Small intestine (tissue), 7 donors: ENCODE data around the gene KCNN3. TPM values are rescaled to one million over a fixed set of nuclear protein-coding genes. Genes with fewer than 3 reads are reported as not detected.

ENCODE experiments used
- DNase-seq, 2 donors: peaks; one replicate each; pipeline versions ENCODE4 v3.0.0 to v3.0.0-alpha.2; 2013
- FAIRE-seq: peaks from 2 replicates; lab custom pipeline; 2012; peaks lifted over from hg19 to GRCh38; lab: Jason Lieb, UNC
- H3K27ac ChIP-seq, 3 donors: one replicate each; pipeline ENCODE4 v1.5.1; 2013; ENCODE audit warnings: low read length in 2 of 3, mild to moderate bottlenecking in 2 of 3, control low read depth in 1 of 3, inconsistent platforms in 1 of 3, low read depth in 1 of 3, moderate library complexity in 1 of 3
- H3K27me3 ChIP-seq, 3 donors: one replicate each; pipeline ENCODE4 v1.6.1; 2013; ENCODE audit warnings: low read length in 3 of 3, inconsistent platforms in 1 of 3; ENCODE audit not compliant: control insufficient read depth in 3 of 3, insufficient read depth in 3 of 3
- H3K36me3 ChIP-seq, 3 donors: one replicate each; pipeline ENCODE4 v1.6.1; 2013; ENCODE audit warnings: low read length in 3 of 3, inconsistent platforms in 1 of 3, low read depth in 1 of 3, mild to moderate bottlenecking in 1 of 3, moderate library complexity in 1 of 3; ENCODE audit not compliant: control insufficient read depth in 3 of 3, insufficient read depth in 2 of 3
- H3K4me1 ChIP-seq, 3 donors: one replicate each; pipeline ENCODE4 v1.6.1; 2013; ENCODE audit warnings: low read length in 2 of 3, inconsistent platforms in 1 of 3, low read depth in 1 of 3, mild to moderate bottlenecking in 1 of 3, moderate library complexity in 1 of 3; ENCODE audit not compliant: control insufficient read depth in 3 of 3, insufficient read depth in 2 of 3
- H3K4me3 ChIP-seq, 3 donors: one replicate each; pipeline ENCODE4 v1.5.1; 2013; ENCODE audit warnings: low read length in 3 of 3, control low read depth in 1 of 3, inconsistent platforms in 1 of 3, low read depth in 1 of 3, mild to moderate bottlenecking in 1 of 3, moderate library complexity in 1 of 3
- H3K9me3 ChIP-seq, 2 donors: one replicate each; pipeline ENCODE4 v1.6.1; 2013; ENCODE audit warnings: low read depth in 1 of 2, low read length in 1 of 2; ENCODE audit not compliant: control insufficient read depth in 2 of 2, insufficient read depth in 1 of 2
- WGBS, 3 donors: extraction: QIAGEN DNeasy Blood & Tissue Kit; methylation state at CpG; one replicate each; pipeline ENCODE4 v1.1.7; 2013; 5-methylcytosine and 5-hydroxymethylcytosine counted together
- polyA plus RNA-seq, 4 donors: library from polyadenylated mRNA; stranded (reverse) in 3 of 4; unstranded in 1 of 4; fragments of 200-250 nt in 3 of 4; fragments of 120-200 nt in 1 of 4; gene quantifications; one replicate each; pipeline versions ENCODE4 v1.2.1 to v1.2.3, GENCODE V29; 2013
- donor health status: healthy with polysubstance abuse.
- donor health status: control.
- donor health status: control.
- donor health status: Bipolar disorder and iron deficiency.
- donor health status: healthy.

Gene KCNN3
- polyA plus RNA-seq, 4 donors = 0.27 to 1.6 (median 0.94) TPM

- FAIRE-seq (no peak), DNase-seq (no peak)
- Histone ChIP-seq H3K36me3 (no peaks in the 10 kb centered on the region), H3K4me1 (peaks cover 0 to 10% (median 3%) of the 10 kb centered on the region in 3 donors), H3K9me3 (no peaks in the 10 kb centered on the region), H3K4me3 (no peak overlapping the region), H3K27ac (no peak overlapping the region), H3K27me3 (peaks cover 0 to 72% (median 0%) of the 10 kb centered on the region in 3 donors)
- 82 to 83% (median 82%) methylated on average over 12 of the region's 12 CpGs for WGBS, 3 donors
Measured at GRCh38 chr1:154745750-154746425, 124.2 kb downstream of the KCNN3 start.

DNA sequence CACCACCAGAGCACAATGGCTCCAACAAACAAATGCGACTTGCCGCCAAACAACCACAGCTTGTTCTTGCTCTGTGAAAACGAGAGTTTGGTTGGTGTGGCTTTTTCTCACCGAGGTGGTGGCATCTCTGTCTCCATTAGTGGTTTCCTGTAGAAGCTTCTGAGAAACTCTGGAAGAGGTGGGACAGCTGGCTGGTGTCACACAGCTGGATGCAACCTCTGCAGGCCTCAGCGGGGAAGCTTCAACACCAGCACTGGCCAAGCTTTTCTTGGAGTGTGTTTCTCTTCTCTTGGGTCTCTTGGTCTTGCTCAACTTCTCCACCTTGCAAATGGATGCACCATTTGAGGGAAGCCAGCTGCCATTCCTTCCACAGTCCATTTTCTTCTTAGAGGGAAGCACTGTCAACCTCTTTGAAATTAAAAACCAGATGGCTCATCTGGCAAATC lies 124.8 kb downstream of the KCNN3 start:
- Histone ChIP-seq H3K36me3 (no peaks in the 10 kb centered on the region), H3K27ac (no peak overlapping the region), H3K4me1 (peaks cover 0 to 10% (median 3%) of the 10 kb centered on the region in 3 donors), H3K9me3 (no peaks in the 10 kb centered on the region), H3K27me3 (peaks cover 0 to 68% (median 0%) of the 10 kb centered on the region in 3 donors), H3K4me3 (no peak overlapping the region)
- DNase-seq (no peak), FAIRE-seq (no peak)
- WGBS, 3 donors = 46 to 70% (median 48%) methylated on average over 5 of the region's 5 CpGs

DNA sequence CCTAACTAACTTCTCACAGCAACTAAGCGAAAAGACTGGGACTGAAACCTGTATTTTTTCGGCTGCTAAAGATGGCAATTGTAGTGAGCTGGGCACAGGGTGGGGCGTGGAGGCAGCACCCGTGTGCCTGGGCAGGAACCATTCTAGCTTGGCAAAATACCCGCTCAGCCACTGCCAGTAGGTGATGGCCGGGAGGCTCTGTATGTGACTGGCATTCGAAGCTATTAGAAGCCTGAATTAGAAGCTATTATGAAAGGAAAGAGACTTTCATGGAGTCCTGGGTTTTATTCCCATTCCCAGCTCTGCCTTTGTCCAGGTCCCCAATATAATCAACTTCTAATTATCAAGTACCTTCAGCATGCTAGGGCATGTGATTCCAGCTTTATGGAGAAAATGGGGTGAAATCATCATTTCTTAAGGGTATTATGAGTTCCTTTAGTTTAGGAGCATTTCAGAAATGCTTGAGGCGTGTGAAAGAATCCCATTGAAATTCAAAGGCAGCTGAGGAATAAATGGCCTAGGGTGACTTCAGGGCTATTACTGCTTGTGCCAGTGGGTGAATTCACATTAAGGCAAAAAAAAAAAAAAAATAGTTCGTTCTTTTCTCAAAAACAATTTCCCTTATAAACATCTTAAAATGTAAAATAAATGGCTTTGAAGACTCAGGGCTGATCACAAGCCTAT lies 125.6 kb downstream of the KCNN3 start:
- H3K4me1 ChIP-seq = peaks cover 0 to 10% (median 3%) of the 10 kb centered on the region in 3 donors
- H3K4me3 ChIP-seq = no peak overlapping the region
- DNase-seq (no peak), FAIRE-seq (no peak)
- H3K27me3 ChIP-seq = peaks cover 0 to 63% (median 0%) of the 10 kb centered on the region in 3 donors
- no peak overlapping the region for H3K27ac ChIP-seq
- WGBS, 3 donors = 75 to 88% (median 83%) methylated on average over 9 of the region's 9 CpGs
- no peaks in the 10 kb centered on the region for H3K9me3 ChIP-seq
- H3K36me3 ChIP-seq = no peaks in the 10 kb centered on the region

DNA sequence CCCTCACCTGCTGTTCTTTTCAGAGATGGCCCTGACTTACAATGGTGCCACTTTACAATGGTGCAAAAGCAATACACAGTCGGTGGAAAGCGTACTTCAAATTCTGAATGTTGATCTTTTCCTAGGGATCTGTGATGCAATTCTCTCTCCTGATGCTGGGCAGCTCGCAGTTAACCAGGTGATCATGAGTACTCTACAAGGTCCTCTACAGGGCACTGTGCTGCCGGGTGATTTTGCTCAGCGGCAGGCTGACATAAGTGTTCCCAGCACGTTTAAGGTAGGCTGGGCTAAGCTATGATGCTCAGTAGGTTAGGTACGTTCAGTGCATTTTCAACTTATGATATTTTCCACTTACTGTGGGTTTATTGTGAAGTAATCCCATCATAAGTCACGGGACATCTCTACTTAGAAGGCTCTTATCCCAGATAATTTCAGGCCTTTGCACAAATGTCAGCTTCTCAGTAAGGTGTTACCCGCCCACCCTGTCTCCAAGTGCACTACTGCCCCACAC lies 126.5 kb downstream of the KCNN3 start:
- WGBS, 3 donors = 78 to 86% (median 84%) methylated on average over 9 of the region's 9 CpGs

DNA sequence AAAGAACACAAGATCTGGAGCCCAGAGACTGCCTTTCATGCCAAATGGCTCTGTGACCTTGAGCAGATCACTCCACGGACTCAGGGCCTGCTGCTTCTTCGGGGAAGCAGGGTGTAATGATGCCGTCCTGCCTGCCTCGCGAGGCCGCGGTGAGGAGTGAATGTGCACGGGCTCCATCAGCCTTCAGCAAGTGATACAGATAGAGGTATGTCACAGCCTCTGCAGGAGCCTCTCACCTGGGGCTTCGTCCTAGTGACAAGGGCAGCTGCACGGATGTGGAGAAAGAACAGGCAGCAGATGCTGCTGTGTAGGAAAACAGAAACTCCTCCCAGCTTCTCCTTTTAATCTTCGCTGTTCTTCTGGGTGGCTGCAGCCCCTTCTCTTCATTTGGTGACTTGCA lies 127.5 kb downstream of the KCNN3 start:
- 76 to 84% (median 79%) methylated on average over 11 of the region's 11 CpGs for WGBS, 3 donors
- Histone ChIP-seq H3K9me3 (no peaks in the 10 kb centered on the region), H3K4me1 (peaks cover 0 to 3% (median 0%) of the 10 kb centered on the region in 3 donors), H3K36me3 (no peaks in the 10 kb centered on the region), H3K27me3 (peaks cover 0 to 45% (median 0%) of the 10 kb centered on the region in 3 donors), H3K4me3 (no peak overlapping the region), H3K27ac (no peak overlapping the region)
- DNase-seq (no peak), FAIRE-seq (no peak)

More for the DNA sequence above, 126.5 kb downstream of the KCNN3 start:
- Histone ChIP-seq H3K27ac (no peak overlapping the region), H3K4me3 (no peak overlapping the region), H3K4me1 (peaks cover 0 to 10% (median 3%) of the 10 kb centered on the region in 3 donors), H3K27me3 (peaks cover 0 to 54% (median 0%) of the 10 kb centered on the region in 3 donors), H3K36me3 (no peaks in the 10 kb centered on the region), H3K9me3 (no peaks in the 10 kb centered on the region)
- FAIRE-seq (no peak), DNase-seq (no peak)

- peaks cover 0 to 38% (median 0%) of the 10 kb centered on the region in 3 donors for H3K27me3 ChIP-seq
- no peaks in the 10 kb centered on the region for H3K36me3 ChIP-seq
- 50 to 65% (median 52%) methylated on average over 15 of the region's 15 CpGs for WGBS, 3 donors
- H3K4me3 ChIP-seq = no peak overlapping the region
- no peak overlapping the region for H3K27ac ChIP-seq
- no peak for FAIRE-seq
- DNase-seq = no peak
- H3K4me1 ChIP-seq = peaks cover 0 to 3% (median 0%) of the 10 kb centered on the region in 3 donors
- H3K9me3 ChIP-seq = no peaks in the 10 kb centered on the region
Measured at GRCh38 chr1:154741741-154742495, 128.2 kb downstream of the KCNN3 start.

DNA sequence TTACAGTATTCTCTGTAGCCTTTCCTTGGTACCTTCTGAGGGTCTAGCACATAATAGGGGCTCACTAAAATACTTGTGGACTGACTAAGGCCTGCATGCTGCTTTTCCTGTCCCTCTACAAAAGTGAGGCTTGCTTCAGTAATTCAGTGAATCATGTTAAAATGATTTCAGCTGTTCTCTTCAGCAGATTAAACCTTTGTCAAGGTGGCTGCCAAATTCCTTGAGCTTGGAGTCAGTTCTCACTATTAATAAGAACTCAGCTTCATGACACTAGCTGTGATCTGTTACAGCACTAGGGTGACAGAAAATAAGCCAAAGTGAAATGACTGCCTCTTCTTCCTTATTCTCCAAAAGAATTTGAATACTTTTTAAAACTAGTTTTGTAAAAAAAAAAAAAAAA lies 128.8 kb downstream of the KCNN3 start:
- DNase-seq (no peak), FAIRE-seq (no peak)
- Histone ChIP-seq H3K27me3 (peaks cover 0 to 32% (median 0%) of the 10 kb centered on the region in 3 donors), H3K36me3 (no peaks in the 10 kb centered on the region), H3K9me3 (no peaks in the 10 kb centered on the region), H3K4me1 (peaks cover 0 to 3% (median 0%) of the 10 kb centered on the region in 3 donors), H3K27ac (no peak overlapping the region), H3K4me3 (no peak overlapping the region)

- Histone ChIP-seq H3K4me3 (no peak overlapping the region), H3K27ac (no peak overlapping the region), H3K4me1 (no peaks in the 10 kb centered on the region), H3K36me3 (no peaks in the 10 kb centered on the region), H3K27me3 (peaks cover 0 to 24% (median 0%) of the 10 kb centered on the region in 3 donors), H3K9me3 (no peaks in the 10 kb centered on the region)
- WGBS, 3 donors = 73 to 85% (median 81%) methylated on average over 2 of the region's 2 CpGs
- FAIRE-seq (no peak), DNase-seq (no peak)
Measured at GRCh38 chr1:154739654-154740053, 130.4 kb downstream of the KCNN3 start.
